GM21367 (cell line): ENCODE data around the gene BSND.

ENCODE experiments used
- ATAC-seq: cut with Tn5 transposase; IDR thresholded peaks from one replicate; pipeline ENCODE4 v1.9.1; 2021; ENCODE audit not compliant: unreplicated experiment

BSND gene

GRCh38 chr1:54975356-54976108 lies 23.2 kb upstream of the BSND start:
- ATAC-seq = no peak

- ATAC-seq = no peak
Measured at GRCh38 chr1:54976747-54977146, 22.0 kb upstream of the BSND start.

DNA sequence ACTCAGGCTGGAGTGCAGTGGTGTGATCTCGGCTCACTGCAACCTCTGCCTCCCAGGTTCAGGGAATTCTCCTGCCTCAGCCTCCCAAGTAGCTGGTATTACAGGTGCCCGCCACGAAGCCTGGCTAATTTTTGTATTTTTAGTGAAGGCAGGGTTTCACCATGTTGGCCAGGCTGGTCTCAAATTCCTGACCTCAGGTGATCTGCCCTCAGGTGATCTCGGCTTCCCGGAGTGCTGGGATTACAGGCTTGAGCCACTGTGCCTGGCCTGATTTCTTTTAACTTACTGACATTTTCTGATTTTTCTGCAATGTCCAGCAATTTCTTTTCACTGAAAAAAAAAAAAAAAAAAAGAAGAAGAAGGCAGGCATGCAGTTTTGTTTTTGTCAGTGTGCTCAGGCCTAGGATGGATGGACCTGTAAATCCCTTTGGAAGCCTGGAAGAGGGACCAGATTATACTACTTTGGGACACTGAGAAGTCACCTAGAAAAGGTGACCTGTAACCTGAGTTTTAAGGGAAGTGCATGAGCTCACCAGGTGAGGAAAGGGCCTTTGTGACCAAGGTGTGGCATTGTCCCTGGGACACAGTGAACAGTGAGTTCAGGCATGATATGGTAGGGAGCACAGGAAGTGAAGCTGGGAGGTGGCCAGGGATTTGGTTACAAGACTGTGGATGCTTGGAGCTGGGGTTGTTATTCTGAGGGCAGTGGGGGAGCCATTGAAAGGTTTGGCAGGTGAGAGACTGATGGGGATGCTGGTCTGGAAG lies 21.0 kb upstream of the BSND start:
- no peak for ATAC-seq

DNA sequence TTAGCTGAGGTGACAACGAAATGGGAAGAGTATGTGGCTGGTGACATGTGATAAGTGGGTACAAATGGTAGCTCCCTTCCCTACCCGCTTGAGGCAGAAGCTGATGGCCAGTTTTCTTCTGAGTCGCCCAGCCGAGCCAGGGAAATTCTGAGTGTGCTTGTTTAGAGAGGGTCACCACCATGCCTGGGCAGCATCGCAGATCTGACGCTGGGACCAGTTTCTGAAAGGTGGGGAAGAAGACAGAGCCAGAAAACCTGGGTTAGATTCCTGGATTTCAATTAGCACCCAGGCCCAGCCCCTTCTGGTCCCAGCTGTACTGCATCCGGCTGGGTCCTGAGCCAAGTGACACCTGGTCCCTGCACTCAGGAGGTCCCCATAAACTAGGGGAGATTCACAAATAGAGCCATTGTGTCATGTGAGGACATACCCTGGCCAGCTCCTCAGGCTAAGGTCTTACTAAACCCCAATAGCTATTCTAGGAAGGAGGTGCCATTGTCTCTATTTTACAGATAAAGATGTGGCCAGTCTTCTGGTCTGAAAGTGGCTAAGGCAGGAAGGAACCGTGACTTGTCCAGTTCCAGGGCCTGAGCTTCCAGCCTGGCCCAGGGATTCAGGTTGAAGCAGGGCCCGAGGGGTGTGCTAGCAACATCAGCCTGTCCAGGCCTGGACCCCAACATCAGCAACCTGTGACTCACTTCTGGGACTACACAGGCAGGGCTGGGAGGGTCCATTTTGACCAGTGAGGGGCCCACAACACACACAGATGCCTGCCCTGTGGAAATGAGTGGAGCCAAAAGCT lies 20.0 kb upstream of the BSND start:
- ATAC-seq = no peak

DNA sequence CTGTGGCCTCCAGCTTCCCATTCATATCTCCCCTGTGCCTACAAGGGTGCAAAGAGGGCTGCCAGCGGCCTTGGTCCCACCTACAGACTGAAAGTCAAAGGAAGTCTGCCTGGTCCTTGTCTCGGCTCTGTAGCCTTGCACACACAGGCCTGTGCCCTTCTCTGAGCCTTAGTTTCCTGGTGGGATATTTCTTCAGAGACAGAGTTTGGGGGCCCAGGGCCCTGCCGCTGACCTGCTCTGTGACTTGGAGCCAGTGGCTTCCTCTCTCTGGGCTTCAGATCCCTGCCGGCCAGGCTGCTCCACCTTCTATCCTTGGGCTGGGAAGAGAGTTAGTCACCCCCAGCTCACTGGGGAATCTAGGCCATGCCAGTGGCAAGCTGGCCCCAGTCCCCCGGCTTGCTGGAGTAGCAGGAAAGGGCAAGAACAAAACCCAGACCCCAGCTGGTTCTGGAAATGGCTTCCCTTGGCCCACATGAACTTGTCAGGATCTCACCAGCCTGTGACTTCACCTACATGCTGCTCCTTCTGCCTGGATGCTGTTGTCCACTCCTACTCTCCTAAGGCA lies 19.3 kb upstream of the BSND start:
- no peak for ATAC-seq

DNA sequence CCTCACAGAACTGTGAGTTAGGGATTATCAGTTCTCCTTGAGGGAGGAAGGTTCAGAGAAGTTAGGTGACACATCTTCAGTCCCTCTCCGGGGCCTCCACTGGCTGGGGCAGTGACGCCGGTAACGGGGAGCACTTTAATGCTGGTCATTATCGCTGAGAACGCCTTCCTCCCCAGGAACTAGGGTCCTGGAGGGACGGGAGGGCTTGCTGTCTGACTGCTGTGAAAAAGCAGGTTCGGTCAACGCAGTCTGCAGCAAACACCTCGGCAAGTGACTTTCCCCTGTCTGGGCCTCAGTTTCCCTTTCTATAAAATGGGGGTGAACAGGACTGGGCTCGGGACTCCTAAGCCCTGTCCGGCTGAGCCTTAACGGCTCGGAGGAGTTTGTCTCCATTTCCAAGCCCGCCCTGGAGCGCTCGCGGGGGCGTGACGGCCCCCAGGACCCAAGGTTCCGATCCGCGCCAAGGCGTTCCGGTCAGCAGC lies 18.6 kb upstream of the BSND start:
- ATAC-seq = no peak

- no peak for ATAC-seq
Measured at GRCh38 chr1:54980528-54981241, 18.0 kb upstream of the BSND start, which contains the start of gene TMEM61. TSS of gene TMEM61 (plus strand) at chr1:54980628. CDS start at chr1:54981066, 438 bp downstream.

DNA sequence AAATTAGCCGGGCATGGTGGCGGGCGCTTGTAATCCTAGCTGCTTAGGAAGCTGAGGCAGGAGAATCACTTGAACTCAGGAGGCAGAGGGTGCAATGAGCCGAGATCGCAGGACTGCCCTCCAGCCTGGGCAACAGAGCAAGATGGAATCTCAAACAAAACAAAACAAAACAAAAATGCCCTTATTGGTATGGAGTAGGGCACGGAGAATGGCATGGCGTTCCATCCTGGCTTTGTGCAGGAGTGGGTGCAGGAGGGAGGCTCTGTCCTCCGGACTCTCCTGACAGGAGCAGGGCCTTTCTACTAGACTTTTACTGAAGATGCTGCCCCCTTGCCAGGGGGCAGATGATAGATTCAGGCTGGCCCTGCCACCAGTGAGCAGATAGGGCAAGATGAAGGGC lies 17.3 kb upstream of the BSND start:
- ATAC-seq = no peak

GRCh38 chr1:54982739-54983138 lies 16.0 kb upstream of the BSND start:
- no peak for ATAC-seq

GRCh38 chr1:54984131-54984842 lies 14.4 kb upstream of the BSND start:
- ATAC-seq = no peak

DNA sequence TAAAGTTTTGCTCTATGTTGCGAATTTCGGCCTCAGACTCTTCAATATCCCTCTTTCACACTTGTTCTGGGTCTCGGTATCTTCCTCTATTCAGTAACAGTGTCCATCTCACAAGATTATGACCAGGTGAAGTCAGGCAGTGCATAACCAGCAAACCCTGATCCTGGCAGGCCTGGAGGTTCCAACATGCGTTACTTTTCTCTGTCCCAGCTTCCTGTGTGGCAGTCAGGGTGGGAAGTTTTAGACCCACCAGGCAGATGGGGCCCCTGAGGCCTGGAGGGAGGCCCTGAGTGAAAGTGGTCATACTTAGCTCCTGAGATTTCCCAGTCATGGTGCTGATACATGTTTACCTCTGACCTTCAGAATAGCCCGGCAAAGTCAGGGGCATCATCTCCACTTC lies 13.2 kb upstream of the BSND start:
- no peak for ATAC-seq

DNA sequence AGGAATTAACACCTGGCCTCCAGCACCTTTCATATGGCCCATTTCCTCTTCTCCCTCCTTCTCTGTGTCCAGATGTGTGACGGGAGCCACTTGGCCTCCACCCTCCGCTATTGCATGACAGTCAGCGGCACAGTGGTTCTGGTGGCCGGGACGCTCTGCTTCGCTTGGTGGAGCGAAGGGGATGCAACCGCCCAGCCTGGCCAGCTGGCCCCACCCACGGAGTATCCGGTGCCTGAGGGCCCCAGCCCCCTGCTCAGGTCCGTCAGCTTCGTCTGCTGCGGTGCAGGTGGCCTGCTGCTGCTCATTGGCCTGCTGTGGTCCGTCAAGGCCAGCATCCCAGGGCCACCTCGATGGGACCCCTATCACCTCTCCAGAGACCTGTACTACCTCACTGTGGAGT lies 12.7 kb upstream of the BSND start:
- no peak for ATAC-seq

DNA sequence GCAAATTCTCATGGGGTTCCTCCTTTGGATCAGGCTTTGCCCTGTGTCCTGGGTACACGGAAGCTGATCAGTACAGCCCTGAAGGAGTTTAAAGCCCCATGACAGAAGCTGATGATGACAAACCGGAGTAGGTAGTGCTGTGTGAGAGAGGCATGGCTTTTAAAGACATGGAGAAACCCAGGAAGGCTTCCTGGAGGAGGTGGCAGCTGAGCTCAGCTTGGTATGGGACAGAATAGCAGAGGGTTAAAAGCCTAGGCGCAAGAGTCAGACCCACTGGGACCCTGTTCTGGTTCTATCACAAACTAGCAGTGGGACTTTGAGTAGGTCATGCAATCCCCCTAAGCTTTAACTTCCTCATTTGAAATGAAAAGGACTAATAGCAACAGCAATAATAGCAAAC lies 12.2 kb upstream of the BSND start:
- ATAC-seq = no peak

GRCh38 chr1:54987427-54987826 lies 11.3 kb upstream of the BSND start:
- ATAC-seq = no peak

DNA sequence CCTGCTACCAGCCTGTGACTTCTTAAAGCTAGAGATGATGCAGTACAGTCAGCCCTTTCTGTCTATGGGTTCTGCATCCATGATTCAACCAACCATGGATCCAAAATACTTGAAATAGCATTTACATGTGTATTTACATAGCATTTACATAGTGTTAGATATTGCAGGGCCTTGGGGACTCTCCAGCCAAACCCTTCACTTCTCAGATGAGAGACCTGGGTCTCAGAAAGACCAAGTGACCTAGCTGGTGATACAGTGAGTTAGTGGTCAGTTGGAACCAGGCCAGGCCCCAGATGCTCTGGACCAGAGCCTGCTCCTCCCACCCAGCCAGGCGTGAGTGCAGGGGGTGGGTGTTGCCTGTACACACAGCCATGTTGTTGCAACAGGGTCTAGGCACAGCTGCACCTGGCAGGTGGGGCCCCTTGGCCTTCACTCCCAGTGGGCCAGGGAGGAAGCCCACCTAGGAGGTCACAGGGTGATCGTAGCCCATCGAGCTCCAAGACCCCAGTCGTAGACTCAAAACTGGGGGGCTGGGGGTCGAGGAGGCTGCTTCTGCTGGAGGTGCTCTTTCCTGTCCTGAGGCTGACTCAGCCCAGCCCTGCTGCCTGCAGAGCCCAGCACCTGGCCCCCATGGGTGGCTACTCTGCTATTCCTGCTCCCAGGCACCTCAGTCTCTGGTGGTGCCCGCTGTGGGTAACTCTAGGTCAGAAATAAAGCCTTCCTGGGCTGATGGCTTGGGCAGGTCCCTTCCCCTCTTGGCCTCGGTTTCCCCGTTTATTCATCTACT lies 10.6 kb upstream of the BSND start:
- ATAC-seq = no peak

DNA sequence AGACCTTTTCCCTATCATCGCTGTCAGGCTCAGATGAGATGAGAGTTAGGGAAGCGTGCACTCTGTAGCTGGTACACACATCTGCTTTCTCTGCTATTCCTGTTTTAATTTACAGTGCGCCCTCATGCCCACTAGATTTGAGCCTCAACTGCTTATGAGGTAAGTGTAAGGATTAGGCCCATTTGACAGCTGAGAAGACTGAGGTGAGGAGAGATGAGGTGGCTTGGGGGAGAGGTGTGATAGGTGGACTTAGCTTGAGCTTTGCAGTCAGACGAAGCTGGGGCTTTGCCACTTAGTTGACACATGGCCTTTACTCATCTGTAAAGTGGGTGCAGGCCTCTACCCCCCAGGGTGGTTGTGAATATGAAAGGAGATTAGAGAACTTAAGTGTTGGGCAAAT lies 9.8 kb upstream of the BSND start:
- no peak for ATAC-seq

DNA sequence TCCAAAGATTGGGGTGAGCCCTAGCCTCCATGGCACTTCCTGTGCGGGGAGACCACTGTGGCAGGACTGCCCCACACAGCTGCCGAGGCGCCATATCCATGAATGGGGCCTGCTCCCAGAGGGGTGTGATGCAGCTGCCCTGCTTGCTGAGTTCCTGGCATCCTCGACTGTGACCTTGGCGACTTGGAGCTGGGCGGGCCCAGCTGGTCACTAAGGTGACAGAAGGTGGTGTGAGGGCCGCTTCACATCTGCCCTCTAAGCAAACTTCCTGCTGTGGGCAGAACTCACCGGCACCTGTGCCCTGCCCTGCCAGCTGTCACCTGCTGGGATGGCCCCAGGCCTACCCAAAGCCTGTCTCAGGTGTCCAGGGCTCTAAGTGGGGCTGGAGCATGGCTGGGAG lies 9.3 kb upstream of the BSND start:
- ATAC-seq = no peak

- ATAC-seq = no peak
Measured at GRCh38 chr1:54989968-54990810, 8.5 kb upstream of the BSND start.
